ENCODE measurements around the gene STAM2. TPM values are rescaled to one million over a fixed set of nuclear protein-coding genes. Genes with fewer than 3 reads are reported as not detected.

STAM2 gene
- total and polyA plus RNA-seq, 5 donors, result 8.2 to 32.2 (median 26.8) TPM

DNA sequence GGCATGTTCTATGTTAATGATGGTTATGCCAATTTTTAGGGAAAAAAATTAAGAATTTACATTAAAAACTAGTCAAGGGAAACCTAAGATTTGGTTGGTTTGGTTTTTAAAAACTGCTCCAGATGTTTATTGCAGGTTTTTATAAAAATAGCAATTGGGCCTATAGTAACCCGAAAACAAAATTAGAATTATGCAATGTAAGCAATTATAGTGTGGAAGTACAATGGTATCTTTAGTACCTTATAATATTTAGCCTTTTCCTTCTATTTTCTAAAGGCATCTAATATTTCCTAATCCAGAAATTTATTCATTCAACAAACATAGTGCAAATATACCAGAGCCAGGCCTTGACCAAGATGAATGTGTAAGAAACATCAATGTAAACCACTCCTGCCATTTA lies 104.0 kb downstream of the STAM2 start:
- no peaks in the 10 kb centered on the region for H3K27me3 ChIP-seq (ENCODE audit: control insufficient read depth, insufficient read depth)
- intact Hi-C loops (cut with DNase I), result no loop called here
- H3K27ac ChIP-seq (ENCODE audit: low read length), result no peak overlapping the region
- WGBS, result 95% methylated on average over 1 of the region's 1 CpG
- H3K4me3 ChIP-seq (ENCODE audit: low read length), result no peak overlapping the region
- ATAC-seq (no peak), DNase-seq (no peak)
- H3K9me3 ChIP-seq (ENCODE audit: control insufficient read depth, low read length), result no peaks in the 10 kb centered on the region
- H3K4me1 ChIP-seq (ENCODE audit: control insufficient read depth, insufficient read depth, low read length), result peaks cover 2% of the 10 kb centered on the region

GRCh38 chr2:152071092-152071491 lies 104.5 kb downstream of the STAM2 start:
- Histone ChIP-seq H3K4me1 (ENCODE audit: control insufficient read depth, insufficient read depth, low read length) (peaks cover 2% of the 10 kb centered on the region), H3K27ac (ENCODE audit: low read length) (no peak overlapping the region), H3K4me3 (ENCODE audit: low read length) (no peak overlapping the region), H3K27me3 (ENCODE audit: control insufficient read depth, insufficient read depth) (no peaks in the 10 kb centered on the region), H3K9me3 (ENCODE audit: control insufficient read depth, low read length) (no peaks in the 10 kb centered on the region)
- intact Hi-C loops (cut with DNase I), result no loop called here
- ATAC-seq (no peak), DNase-seq (no peak)
- WGBS, result 60% methylated on average over 1 of the region's 1 CpG

GRCh38 chr2:152068226-152068625 lies 107.3 kb downstream of the STAM2 start:
- DNase-seq (no peak), ATAC-seq (no peak)
- intact Hi-C loops (cut with DNase I), result no loop called here
- WGBS, result 75% methylated on average over 2 of the region's 2 CpGs
- H3K4me1 ChIP-seq (ENCODE audit: control insufficient read depth, insufficient read depth, low read length), result no peaks in the 10 kb centered on the region
- H3K4me3 ChIP-seq (ENCODE audit: low read length), result no peak overlapping the region
- H3K27ac ChIP-seq (ENCODE audit: low read length), result no peak overlapping the region
- H3K9me3 ChIP-seq (ENCODE audit: control insufficient read depth, low read length), result no peaks in the 10 kb centered on the region
- no peaks in the 10 kb centered on the region for H3K27me3 ChIP-seq (ENCODE audit: control insufficient read depth, insufficient read depth)

DNA sequence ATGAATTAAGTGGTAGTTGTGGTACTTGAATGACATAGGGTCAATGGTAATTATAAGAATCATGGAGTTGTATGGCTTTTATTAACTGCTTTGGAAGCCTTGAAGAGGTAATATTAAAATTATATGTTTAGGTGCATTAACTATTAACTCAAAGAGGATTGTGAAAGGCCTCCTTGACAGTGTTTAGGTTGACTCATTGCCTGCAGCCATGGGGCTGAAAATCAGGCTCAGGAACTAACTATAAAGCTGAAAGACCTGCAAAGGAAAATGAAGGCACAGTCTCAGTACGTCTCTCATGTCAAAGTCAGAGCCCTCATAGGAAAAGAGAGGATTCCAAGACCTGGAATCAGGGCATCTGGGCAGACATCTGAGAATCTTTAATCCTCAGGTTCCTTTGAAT lies 107.7 kb downstream of the STAM2 start:
- ATAC-seq, result no peak
- 100% methylated on average over 1 of the region's 1 CpG for WGBS
- intact Hi-C loops (cut with DNase I), result no loop called here

More for the DNA sequence above, 107.7 kb downstream of the STAM2 start:
- Histone ChIP-seq H3K27me3 (ENCODE audit: control insufficient read depth, insufficient read depth) (no peaks in the 10 kb centered on the region), H3K4me3 (ENCODE audit: low read length) (no peak overlapping the region), H3K27ac (ENCODE audit: low read length) (no peak overlapping the region), H3K4me1 (ENCODE audit: control insufficient read depth, insufficient read depth, low read length) (no peaks in the 10 kb centered on the region), H3K9me3 (ENCODE audit: control insufficient read depth, low read length) (no peaks in the 10 kb centered on the region)
- DNase-seq, result no peak

Other genes with a start within 250 kb of the STAM2 start
- 1 to 10 TPM in 1 of 4 donors, under 1 TPM in 3; 0.57 to 1.5 (median 0.93) TPM for gene CACNB4, start 76.7 kb downstream of the STAM2 start, total RNA-seq
- gene CACNB4, start 76.7 kb downstream of the STAM2 start, polyA plus RNA-seq, result 0.25 TPM
- gene FMNL2, start 159.4 kb upstream of the STAM2 start, total RNA-seq, result 10 to 100 TPM in 2 of 4 donors, 1 to 10 TPM in 2; 7.2 to 10.8 (median 9.9) TPM
- 7.9 TPM for gene FMNL2, start 159.4 kb upstream of the STAM2 start, polyA plus RNA-seq